Osteocyte (in vitro differentiated cells): ENCODE measurements around the gene KIF26A. TPM values are rescaled to one million over a fixed set of nuclear protein-coding genes. Genes with fewer than 3 reads are reported as not detected.

Experiments used
- DNase-seq: peaks from one replicate; pipeline ENCODE4 v3.0.0; 2021; ENCODE audit warnings: mixed read lengths; ENCODE audit not compliant: unreplicated experiment; ENCODE audit errors: extremely low spot score
- H3K27ac Mint-ChIP-seq: one replicate; pipeline ENCODE4 v1.8.0; 2021; ENCODE audit warnings: mild to moderate bottlenecking, mixed read lengths; ENCODE audit not compliant: unreplicated experiment
- H3K27me3 Mint-ChIP-seq: one replicate; pipeline ENCODE4 v1.8.0; 2021; ENCODE audit warnings: mixed read lengths; ENCODE audit not compliant: unreplicated experiment
- H3K36me3 Mint-ChIP-seq: one replicate; pipeline ENCODE4 v1.8.0; 2021; ENCODE audit warnings: mixed read lengths; ENCODE audit not compliant: unreplicated experiment
- H3K4me1 Mint-ChIP-seq: one replicate; pipeline ENCODE4 v1.8.0; 2021; ENCODE audit warnings: mixed read lengths; ENCODE audit not compliant: unreplicated experiment
- H3K4me3 Mint-ChIP-seq: one replicate; pipeline ENCODE4 v1.8.0; 2021; ENCODE audit warnings: mild to moderate bottlenecking, moderate library complexity, mixed read lengths; ENCODE audit not compliant: unreplicated experiment
- H3K9me3 Mint-ChIP-seq: one replicate; pipeline ENCODE4 v1.8.0; 2021; ENCODE audit warnings: mixed read lengths; ENCODE audit not compliant: unreplicated experiment
- CTCF ChIP-seq: fragments of 200-600 bp; sonication (generic); IDR thresholded peaks from 2 replicates; pipeline ENCODE4 v1.5.0; 2021; ENCODE audit warnings: antibody characterized with exemption, mild to moderate bottlenecking, moderate library complexity
- total RNA-seq: library from RNA; stranded (reverse); gene quantifications from 2 replicates; pipeline ENCODE4 v1.2.1, GENCODE V29; 2021

Gene KIF26A
- total RNA-seq, 1 donor from 2014 or later, result 4.5 TPM

GRCh38 chr14:104142946-104143470 is 4.6 kb downstream of the KIF26A start:
- DNase-seq, result no peak

DNA sequence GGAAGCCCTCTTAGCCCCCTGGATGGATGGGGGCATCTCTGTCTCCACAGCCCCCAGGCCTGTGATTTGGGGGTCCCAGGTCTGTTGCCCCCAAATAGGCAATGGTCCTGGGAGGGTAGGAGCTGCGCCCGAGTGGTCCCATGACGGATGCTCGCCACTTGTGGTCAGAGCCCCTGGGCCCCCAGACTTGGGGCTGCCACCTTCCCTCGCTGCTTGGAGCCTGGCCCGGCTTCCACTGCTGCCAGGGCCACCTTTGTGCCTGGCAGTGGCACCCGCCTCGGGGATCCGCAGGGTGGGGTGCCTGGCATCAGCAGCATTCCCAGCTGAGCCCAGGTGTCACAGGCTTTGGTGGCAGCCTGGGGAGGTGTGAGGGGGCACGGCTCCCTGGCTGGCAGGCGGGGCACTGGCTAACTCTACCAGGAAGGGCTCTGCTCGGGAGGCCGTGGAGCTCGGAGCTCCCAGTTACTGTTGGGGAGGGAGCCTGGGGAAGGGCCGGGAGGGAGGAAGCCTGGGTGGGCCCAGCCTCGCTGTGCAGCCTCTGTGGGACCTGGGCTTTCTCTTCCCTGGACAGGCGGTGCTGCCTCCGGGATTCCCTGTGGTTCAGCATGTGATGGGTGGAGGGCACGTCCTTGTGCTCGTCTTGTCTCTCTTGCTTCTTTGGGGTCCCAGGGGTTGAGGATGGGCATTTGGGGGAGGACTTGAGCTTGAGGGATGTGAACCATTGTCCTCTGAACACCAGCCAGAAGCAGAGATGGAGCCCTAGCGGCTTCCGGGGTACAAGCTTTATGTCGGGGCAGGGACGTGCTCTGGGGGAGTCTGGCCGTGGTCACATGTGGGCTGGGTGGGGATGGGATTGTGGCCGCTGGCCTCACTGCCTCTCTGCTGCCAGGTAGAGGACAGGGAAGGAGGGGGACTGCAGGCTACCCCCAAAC is 5.4 kb downstream of the KIF26A start:
- no peak for DNase-seq
- Mint-ChIP-seq H3K4me3 (no peak overlapping the region), H3K27me3 (no peaks in the 10 kb centered on the region), H3K36me3 (no peaks in the 10 kb centered on the region), H3K27ac (no peak overlapping the region), H3K9me3 (no peaks in the 10 kb centered on the region), H3K4me1 (peaks cover 20% of the 10 kb centered on the region)
- TF ChIP-seq CTCF, result no peak

More at GRCh38 chr14:104142946-104143470, 4.6 kb downstream of the KIF26A start:
- Mint-ChIP-seq H3K9me3 (no peaks in the 10 kb centered on the region), H3K4me1 (peaks cover 13% of the 10 kb centered on the region), H3K4me3 (no peak overlapping the region), H3K27me3 (no peaks in the 10 kb centered on the region), H3K36me3 (no peaks in the 10 kb centered on the region), H3K27ac (no peak overlapping the region)
- no peak for TF ChIP-seq CTCF

- Mint-ChIP-seq H3K4me3 (no peak overlapping the region), H3K27ac (no peak overlapping the region), H3K36me3 (no peaks in the 10 kb centered on the region), H3K4me1 (peaks cover 20% of the 10 kb centered on the region), H3K9me3 (no peaks in the 10 kb centered on the region), H3K27me3 (no peaks in the 10 kb centered on the region)
- DNase-seq, result no peak
- TF ChIP-seq CTCF, result no peak
Observed at GRCh38 chr14:104144453-104144790, 6.0 kb downstream of the KIF26A start.

GRCh38 chr14:104144911-104145825 is 6.8 kb downstream of the KIF26A start:
- Mint-ChIP-seq H3K27me3 (no peaks in the 10 kb centered on the region), H3K36me3 (no peaks in the 10 kb centered on the region), H3K4me3 (no peak overlapping the region), H3K27ac (no peak overlapping the region), H3K4me1 (peaks cover 20% of the 10 kb centered on the region), H3K9me3 (no peaks in the 10 kb centered on the region)
- DNase-seq, result no peak
- TF ChIP-seq CTCF, result no peak
